OCI-LY1 (cell line): Measurements from ENCODE around the gene DIS3L.

ENCODE experiments used
- EZH2 ChIP-seq: fragments of 200-600 bp; sonication (generic), shearing (Covaris generic); IDR thresholded peaks from 2 replicates; pipeline ENCODE4 v1.8.0; 2017; ENCODE audit warnings: borderline replicate concordance, mixed run types, mild to moderate bottlenecking, antibody characterized with exemption, low read length, moderate library complexity, mixed read lengths
- TF ChIP-seq, protein P1 (sequence below): fragments of 200-600 bp; sonication (generic), shearing (Covaris generic); IDR thresholded peaks from 2 replicates; pipeline ENCODE4 v1.5.1; 2017; ENCODE audit warnings: mild to moderate bottlenecking, antibody characterized with exemption, low read length, moderate library complexity, mixed read lengths

DNA sequence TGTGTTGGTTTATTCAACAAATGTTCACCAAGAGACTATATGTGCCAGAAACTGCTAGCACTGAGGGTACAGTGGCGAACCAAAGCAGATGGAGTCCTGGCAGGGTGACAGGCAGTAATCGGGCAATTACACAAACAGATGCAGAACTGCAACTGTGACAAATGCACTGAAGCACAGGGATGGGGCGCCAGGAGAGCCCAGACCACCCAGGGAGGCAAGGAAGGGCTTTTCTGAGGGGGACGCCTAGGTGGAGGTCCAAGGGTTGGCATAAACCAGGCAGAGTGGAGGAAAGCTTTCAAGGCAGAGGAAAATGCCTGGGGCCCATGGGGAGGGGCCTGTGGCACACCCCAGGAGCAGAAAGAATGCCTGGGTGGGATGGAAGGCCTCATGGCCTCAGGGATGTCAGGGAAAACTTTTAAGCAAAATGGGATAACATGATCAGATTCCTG lies 5.5 kb downstream of the DIS3L start:
- TF ChIP-seq, protein P1, sequence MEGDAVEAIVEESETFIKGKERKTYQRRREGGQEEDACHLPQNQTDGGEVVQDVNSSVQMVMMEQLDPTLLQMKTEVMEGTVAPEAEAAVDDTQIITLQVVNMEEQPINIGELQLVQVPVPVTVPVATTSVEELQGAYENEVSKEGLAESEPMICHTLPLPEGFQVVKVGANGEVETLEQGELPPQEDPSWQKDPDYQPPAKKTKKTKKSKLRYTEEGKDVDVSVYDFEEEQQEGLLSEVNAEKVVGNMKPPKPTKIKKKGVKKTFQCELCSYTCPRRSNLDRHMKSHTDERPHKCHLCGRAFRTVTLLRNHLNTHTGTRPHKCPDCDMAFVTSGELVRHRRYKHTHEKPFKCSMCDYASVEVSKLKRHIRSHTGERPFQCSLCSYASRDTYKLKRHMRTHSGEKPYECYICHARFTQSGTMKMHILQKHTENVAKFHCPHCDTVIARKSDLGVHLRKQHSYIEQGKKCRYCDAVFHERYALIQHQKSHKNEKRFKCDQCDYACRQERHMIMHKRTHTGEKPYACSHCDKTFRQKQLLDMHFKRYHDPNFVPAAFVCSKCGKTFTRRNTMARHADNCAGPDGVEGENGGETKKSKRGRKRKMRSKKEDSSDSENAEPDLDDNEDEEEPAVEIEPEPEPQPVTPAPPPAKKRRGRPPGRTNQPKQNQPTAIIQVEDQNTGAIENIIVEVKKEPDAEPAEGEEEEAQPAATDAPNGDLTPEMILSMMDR, result no peak
- no peak for TF ChIP-seq EZH2
